K562 (cell line): ENCODE measurements around the gene FAM234A. TPM values are rescaled to one million over a fixed set of nuclear protein-coding genes. Genes with fewer than 3 reads are reported as not detected.
A peak's percentile ranks its signal among the peaks of the same experiment; 100 is the strongest.

ENCODE experiments used
- ATAC-seq: fragments of 200-7000 bp; cut with Tn5 transposase; 3 replicates; pipeline ENCODE4 v1.9.1; 2020; ENCODE audit warnings: moderate library complexity
- BruUV-seq: library from RNA; stranded (reverse); fragments of 400-500 nt; replicated peaks from 2 replicates; lab custom pipeline; 2021; lab: Mats Ljungman, UMichigan
- CTCF ChIA-PET: fragments of 300-600 bp; formaldehyde crosslinking; extraction: SDS; loops from one replicate; lab custom pipeline; 2021; ENCODE audit warnings: low intra/inter-chr PET ratio; lab: Yijun Ruan, JAX
- POLR2A ChIA-PET: fragments of 300-600, 350-650 bp; sonication (Branson Sonifier 250); formaldehyde crosslinking; extraction: SDS; loops from one replicate; lab custom pipeline; 2021; ENCODE audit warnings: antibody characterized with exemption, inconsistent platforms; lab: Yijun Ruan, JAX
- DNase-seq, 4 experiments: peaks; one replicate each; pipeline versions ENCODE4 v3.0.0 to v3.0.0-alpha.2; 2011 to 2018; ENCODE audit warnings: low spot score in 3 of 4, mixed read lengths in 3 of 4; ENCODE audit errors: extremely low read depth in 1 of 4
- FAIRE-seq: peaks from 2 replicates; lab custom pipeline; 2011; peaks lifted over from hg19 to GRCh38; lab: Jason Lieb, UNC
- H2AFZ ChIP-seq: 2 replicates; pipeline ENCODE4 v1.6.0; 2011; ENCODE audit warnings: low read depth, low read length, control low read depth, inconsistent platforms
- H3K27ac ChIP-seq: fragments of 200-600 bp; 3 replicates; pipeline ENCODE4 v1.8.0; 2011; ENCODE audit warnings: low read depth, mild to moderate bottlenecking, control low read depth, inconsistent platforms, low read length, moderate library complexity, mixed read lengths; ENCODE audit errors: extremely low read depth
- H3K27me3 ChIP-seq, 2 experiments: fragments of 300-600 bp in 1 of 2; 2 replicates in 1 of 2; 3 replicates in 1 of 2; pipeline versions ENCODE4 v1.6.0 to v1.8.0; 2011; ENCODE audit warnings: inconsistent platforms in 2 of 2, low read length in 2 of 2, mild to moderate bottlenecking in 1 of 2, mixed read lengths in 1 of 2, moderate library complexity in 1 of 2; ENCODE audit not compliant: control insufficient read depth in 2 of 2, insufficient read depth in 2 of 2
- H3K36me3 ChIP-seq: fragments of 300-600 bp; 3 replicates; pipeline ENCODE4 v1.8.0; 2011; ENCODE audit warnings: mild to moderate bottlenecking, low read length, inconsistent platforms; ENCODE audit not compliant: control insufficient read depth, insufficient read depth
- H3K4me1 ChIP-seq, 2 experiments: fragments of 200-600 bp in 1 of 2; replicated peaks in 1 of 2; 2 replicates in 1 of 2; 3 replicates in 1 of 2; pipeline versions ENCODE4 v1.5.1 to v1.8.0; 2011; ENCODE audit warnings: inconsistent platforms in 2 of 2, low read length in 2 of 2, mild to moderate bottlenecking in 1 of 2, mixed read lengths in 1 of 2, moderate library complexity in 1 of 2; ENCODE audit not compliant: control insufficient read depth in 2 of 2, insufficient read depth in 2 of 2
- H3K4me2 ChIP-seq: 2 replicates; pipeline ENCODE4 v1.6.1; 2011; ENCODE audit warnings: low read length, control low read depth, inconsistent platforms, mixed read lengths; ENCODE audit not compliant: insufficient read depth
- H3K4me3 ChIP-seq: fragments of 200-600 bp; sonication (generic), shearing (Covaris generic); 2 replicates; pipeline ENCODE4 v1.5.1; 2016; ENCODE audit warnings: control low read depth, inconsistent platforms
- H3K79me2 ChIP-seq: fragments of 200-600 bp; 3 replicates; pipeline ENCODE4 v1.8.0; 2011; ENCODE audit warnings: low read length, inconsistent platforms; ENCODE audit not compliant: control insufficient read depth, insufficient read depth
- H3K9ac ChIP-seq, 2 experiments: 2 replicates each; pipeline versions ENCODE4 v1.6.0 to v1.6.1; 2011; ENCODE audit warnings: low read depth in 2 of 2, low read length in 2 of 2, control low read depth in 1 of 2, inconsistent platforms in 1 of 2, mild to moderate bottlenecking in 1 of 2, mixed read lengths in 1 of 2; ENCODE audit not compliant: insufficient read depth in 1 of 2
- H3K9me1 ChIP-seq: one replicate; pipeline ENCODE4 v1.6.0; 2011; ENCODE audit warnings: inconsistent platforms, mild to moderate bottlenecking, low read length, moderate library complexity; ENCODE audit not compliant: control insufficient read depth, insufficient read depth
- H3K9me3 ChIP-seq: replicated peaks from 2 replicates; pipeline ENCODE4 v1.5.1; 2011; ENCODE audit warnings: low read depth, low read length, inconsistent platforms; ENCODE audit not compliant: control insufficient read depth, insufficient read depth
- H4K20me1 ChIP-seq: replicated peaks from 2 replicates; pipeline ENCODE4 v1.6.1; 2011; ENCODE audit warnings: low read length, inconsistent platforms, mixed read lengths; ENCODE audit not compliant: control insufficient read depth, insufficient read depth
- MYC ChIP-seq, 2 experiments: fragments of 250-450 bp in 1 of 2; sonication (Bioruptor Pico) in 1 of 2; IDR thresholded peaks; 2 replicates each; pipeline versions ENCODE4 v1.5.1 to v1.6.1; 2012 to 2021; ENCODE audit warnings: low read depth in 2 of 2, borderline replicate concordance in 1 of 2, improper control_type of control experiment in 1 of 2, low read length in 1 of 2, mild to moderate bottlenecking in 1 of 2, moderate library complexity in 1 of 2
- POLR2A ChIP-seq: fragments of 450-650 bp; conservative IDR thresholded peaks from 2 replicates; pipeline ENCODE4 v1.6.1; 2016
- POLR2AphosphoS5 ChIP-seq: IDR thresholded peaks from 2 replicates; pipeline ENCODE4 v1.6.1; 2011; ENCODE audit warnings: mild to moderate bottlenecking, low read depth, low read length, moderate library complexity; ENCODE audit not compliant: control insufficient read depth, insufficient read depth
- POLR2G ChIP-seq: fragments of 200-400 bp; formaldehyde crosslinking; IDR thresholded peaks from 2 replicates; pipeline ENCODE4 v1.6.1; 2017; ENCODE audit warnings: low read depth, mild to moderate bottlenecking, antibody characterized with exemption, low read length, moderate library complexity
- WGBS: fragments of 100-300 bp; shearing (Covaris generic); methylation state at CpG from one replicate; pipeline ENCODE4 v1.1.6; 2016; ENCODE audit warnings: low coverage, mixed read lengths; ENCODE audit not compliant: insufficient coverage; ENCODE audit errors: missing lambda C conversion rate; 5-methylcytosine and 5-hydroxymethylcytosine counted together
- in situ Hi-C: fragments of 300-500 bp; cut with MboI; formaldehyde crosslinking; loops from 4 replicates; pipeline ENCODE4 v1.15.0; 2018; ENCODE audit warnings: inconsistent platforms, mixed read lengths
- intact Hi-C: fragments of 100-400 bp; cut with micrococcal nuclease; formaldehyde crosslinking; loops from 2 replicates; pipeline ENCODE4 v1.14.2; 2022
- polyA plus RNA-seq, 8 experiments: library from polyadenylated mRNA; depleted of rRNA in 4 of 8; stranded (reverse) in 5 of 8; unstranded in 3 of 8; fragments of >200 nt; fragmentation: Nextera tagmentation in 2 of 8; fragmentation: Illumina TruSeq in 1 of 8; extraction: Ambion mirVana in 2 of 8; extraction: Trizol in 1 of 8; gene quantifications; 2 replicates each; pipeline versions ENCODE4 v1.2.1 to v1.2.3, GENCODE V29; 2011 to 2014; ENCODE audit warnings: inconsistent platforms in 1 of 8, missing spikeins in 1 of 8
- total RNA-seq, 7 experiments: library from RNA; depleted of rRNA in 6 of 7; stranded (reverse); fragments of >200 nt in 6 of 7; fragmentation: Illumina TruSeq in 2 of 7; extraction: Trizol in 2 of 7; gene quantifications; 2 replicates each; pipeline versions ENCODE4 v1.2.1 to v1.2.3, GENCODE V29; 2011 to 2021; ENCODE audit warnings: low replicate concordance in 1 of 7
- TF ChIP-seq, protein P1 (sequence below): fragments of 200-800 bp; sonication (Bioruptor generic); IDR thresholded peaks from 2 replicates; pipeline ENCODE4 v1.6.1; 2017; ENCODE audit warnings: missing genetic modification characterization, missing compliant biosample characterization

Gene FAM234A
- total and polyA plus RNA-seq, 9 of the 15 experiments (the other 6 are each of a cell fraction or from before 2014, with no cell fraction given) = 1.0 to 47.9 (median 15.0) TPM

DNA sequence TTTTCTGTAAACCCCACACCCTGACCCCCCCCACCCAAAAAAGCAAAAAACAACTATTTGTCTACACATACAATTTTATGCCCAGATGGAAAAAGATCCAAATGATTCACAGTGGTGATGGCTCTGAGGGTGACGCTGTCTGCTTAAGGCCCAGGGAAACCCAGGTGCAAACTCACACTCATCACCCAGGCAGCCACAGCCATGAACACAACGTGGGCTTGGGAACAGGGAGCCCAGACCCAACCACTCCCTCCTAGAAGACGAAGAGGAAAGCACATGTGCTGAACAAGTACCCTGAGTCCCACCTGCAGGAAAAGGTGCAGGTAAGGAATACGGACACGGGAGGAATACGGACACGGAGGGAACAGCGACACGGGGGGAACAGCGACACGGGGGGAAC lies 48.9 kb upstream of the FAM234A start (continued):
- TF ChIP-seq, protein P1, sequence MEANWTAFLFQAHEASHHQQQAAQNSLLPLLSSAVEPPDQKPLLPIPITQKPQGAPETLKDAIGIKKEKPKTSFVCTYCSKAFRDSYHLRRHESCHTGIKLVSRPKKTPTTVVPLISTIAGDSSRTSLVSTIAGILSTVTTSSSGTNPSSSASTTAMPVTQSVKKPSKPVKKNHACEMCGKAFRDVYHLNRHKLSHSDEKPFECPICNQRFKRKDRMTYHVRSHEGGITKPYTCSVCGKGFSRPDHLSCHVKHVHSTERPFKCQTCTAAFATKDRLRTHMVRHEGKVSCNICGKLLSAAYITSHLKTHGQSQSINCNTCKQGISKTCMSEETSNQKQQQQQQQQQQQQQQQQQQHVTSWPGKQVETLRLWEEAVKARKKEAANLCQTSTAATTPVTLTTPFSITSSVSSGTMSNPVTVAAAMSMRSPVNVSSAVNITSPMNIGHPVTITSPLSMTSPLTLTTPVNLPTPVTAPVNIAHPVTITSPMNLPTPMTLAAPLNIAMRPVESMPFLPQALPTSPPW = no peak

GRCh38 chr16:187330-187729 lies 47.3 kb upstream of the FAM234A start:
- Histone ChIP-seq H3K9me1 (no peaks in the 10 kb centered on the region), H3K27me3 (no peaks in the 10 kb centered on the region), H3K79me2 (no peaks in the 10 kb centered on the region), H3K9ac (no peak overlapping the region), H3K9me3 (peaks cover 2% of the 10 kb centered on the region; the same call in 1 of the 2 replicates), H3K4me2 (no peak overlapping the region), H3K4me3 (no peak overlapping the region), H4K20me1 (0 out of 2 replicates have a peak, but pooled peaks cover 3% of the 10 kb centered on the region), H3K4me1 (peaks cover 0 to 24% of the 10 kb centered on the region in 2 experiments; a peak in 2 of 5 replicates), H3K36me3 (peaks cover 62% of the 10 kb centered on the region), H3K27ac (no peak overlapping the region), H2AFZ (no peak overlapping the region)
- in situ Hi-C loops = no loop called here
- ATAC-seq = no peak
- DNase-seq = no peak
- BruUV-seq = no TSS peak
- 93% methylated on average over 8 of the region's 8 CpGs for WGBS
- ChIA-PET POLR2A (no interaction called here), CTCF (no interaction called here)
- peak; percentile 37 for FAIRE-seq
- TF ChIP-seq POLR2AphosphoS5 = 0 out of 2 replicates have a peak, but pooled peaks have one; percentile 20
- peak; percentile 53 for TF ChIP-seq POLR2A
- no peak for TF ChIP-seq MYC (IDR thresholded peaks at IDR 0.05; ENCODE audit: low read depth, low read length)
- TF ChIP-seq MYC (CRISPR knock-in tag; IDR thresholded peaks at IDR 0.05; ENCODE audit: borderline replicate concordance, low read depth) = no peak
- peak; percentile 56; the same call in 1 of the 2 replicates for TF ChIP-seq POLR2G
- TF ChIP-seq, all 486 proteins: peak for 3
- intact Hi-C loops = no loop called here
